PC-3 (cell line): ENCODE data around the gene TMEM169. TPM values are rescaled to one million over a fixed set of nuclear protein-coding genes. Genes with fewer than 3 reads are reported as not detected.
A peak's percentile ranks its signal among the peaks of the same experiment; 100 is the strongest.

Experiments
- ATAC-seq: fragments of 200-7000 bp; cut with Tn5 transposase; 2 replicates; pipeline ENCODE4 v1.9.1; 2020; ENCODE audit warnings: mild to moderate bottlenecking, moderate library complexity
- BruUV-seq: library from RNA; stranded (reverse); fragments of 400-500 nt; replicated peaks from 2 replicates; lab custom pipeline; 2021; lab: Mats Ljungman, UMichigan
- CTCF ChIA-PET: fragments of 300-600 bp; sonication (Branson Sonifier 250); formaldehyde crosslinking; loops from one replicate; lab custom pipeline; 2022; ENCODE audit warnings: antibody characterized with exemption; lab: Charles Lee
- POLR2A ChIA-PET: fragments of 300-600 bp; sonication (Branson Sonifier 250); formaldehyde crosslinking; loops from one replicate; lab custom pipeline; 2022; ENCODE audit warnings: antibody characterized with exemption; ENCODE audit not compliant: unreplicated experiment; lab: Charles Lee
- DNase-seq: peaks from one replicate; pipeline ENCODE4 v3.0.0-alpha.2; 2015
- H2AFZ ChIP-seq: fragments of 300-600 bp; sonication (generic); 2 replicates; pipeline ENCODE4 v1.6.0; 2016; ENCODE audit warnings: antibody characterized with exemption, low read length
- H3F3A ChIP-seq: fragments of 300-600 bp; sonication (generic); one replicate; pipeline ENCODE4 v1.6.0; 2017; ENCODE audit warnings: antibody characterized with exemption, low read length, control low read depth, mild to moderate bottlenecking; ENCODE audit not compliant: unreplicated experiment
- H3K27ac ChIP-seq: fragments of 300-600 bp; sonication (generic); 2 replicates; pipeline ENCODE4 v1.5.1; 2016; ENCODE audit warnings: mild to moderate bottlenecking, low read length
- H3K27me3 ChIP-seq: fragments of 300-600 bp; sonication (generic); 2 replicates; pipeline ENCODE4 v1.6.1; 2016; ENCODE audit warnings: low read length, mixed read lengths
- H3K36me3 ChIP-seq: fragments of 300-600 bp; sonication (generic); 2 replicates; pipeline ENCODE4 v1.6.1; 2016; ENCODE audit warnings: low read depth, mixed run types, low read length, mixed read lengths
- H3K4me1 ChIP-seq: fragments of 300-600 bp; sonication (generic); 2 replicates; pipeline ENCODE4 v1.5.1; 2016; ENCODE audit warnings: low read length; ENCODE audit not compliant: insufficient read depth
- H3K4me2 ChIP-seq: fragments of 300-600 bp; sonication (generic); 2 replicates; pipeline ENCODE4 v1.6.0; 2016; ENCODE audit warnings: low read length
- H3K4me3 ChIP-seq: fragments of 300-600 bp; sonication (generic); 2 replicates; pipeline ENCODE4 v1.5.1; 2016; ENCODE audit warnings: mild to moderate bottlenecking, low read length, mixed read lengths
- H3K79me2 ChIP-seq: fragments of 300-600 bp; sonication (generic); 2 replicates; pipeline ENCODE4 v1.6.1; 2017; ENCODE audit warnings: low read length, mixed read lengths
- H3K9ac ChIP-seq: fragments of 300-600 bp; sonication (generic); 2 replicates; pipeline ENCODE4 v1.6.0; 2016; ENCODE audit warnings: mild to moderate bottlenecking, low read length
- H3K9me2 ChIP-seq: fragments of 300-600 bp; sonication (generic); replicated peaks from 2 replicates; pipeline ENCODE4 v1.6.1; 2016; ENCODE audit warnings: mixed run types, low read length, mixed read lengths
- H3K9me3 ChIP-seq: fragments of 300-600 bp; sonication (generic); 2 replicates; pipeline ENCODE4 v1.6.1; 2016; ENCODE audit warnings: low read length, mixed read lengths
- H4K20me1 ChIP-seq: fragments of 300-600 bp; sonication (generic); 2 replicates; pipeline ENCODE4 v1.6.1; 2016; ENCODE audit warnings: low read length, mixed read lengths
- EZH2 ChIP-seq: fragments of 300-600 bp; sonication (generic); IDR thresholded peaks from one replicate; pipeline ENCODE4 v1.6.1; 2017; ENCODE audit warnings: antibody characterized with exemption, mild to moderate bottlenecking, low read length; ENCODE audit not compliant: unreplicated experiment
- EZH2phosphoT487 ChIP-seq: fragments of 300-600 bp; sonication (generic); IDR thresholded peaks from 2 replicates; pipeline ENCODE4 v1.6.1; 2018; ENCODE audit warnings: mild to moderate bottlenecking, antibody characterized with exemption, low read length, borderline replicate concordance
- intact Hi-C: fragments of 100-400 bp; cut with micrococcal nuclease; formaldehyde crosslinking; loops from 2 replicates; pipeline ENCODE4 v1.9.0; 2023
- total RNA-seq: library from RNA; depleted of rRNA; stranded (reverse); fragments of >200 nt; gene quantifications from 2 replicates; pipeline ENCODE4 v1.2.3, GENCODE V29; 2014
- TF ChIP-seq, protein P1 (sequence below): fragments of 300-600 bp; sonication (generic); conservative IDR thresholded peaks from 2 replicates; pipeline ENCODE4 v1.5.1; 2017; ENCODE audit warnings: antibody characterized with exemption, low read depth, mild to moderate bottlenecking, low read length

TMEM169 gene
- total RNA-seq, 1 experiment from 2014 or later: not detected

DNA sequence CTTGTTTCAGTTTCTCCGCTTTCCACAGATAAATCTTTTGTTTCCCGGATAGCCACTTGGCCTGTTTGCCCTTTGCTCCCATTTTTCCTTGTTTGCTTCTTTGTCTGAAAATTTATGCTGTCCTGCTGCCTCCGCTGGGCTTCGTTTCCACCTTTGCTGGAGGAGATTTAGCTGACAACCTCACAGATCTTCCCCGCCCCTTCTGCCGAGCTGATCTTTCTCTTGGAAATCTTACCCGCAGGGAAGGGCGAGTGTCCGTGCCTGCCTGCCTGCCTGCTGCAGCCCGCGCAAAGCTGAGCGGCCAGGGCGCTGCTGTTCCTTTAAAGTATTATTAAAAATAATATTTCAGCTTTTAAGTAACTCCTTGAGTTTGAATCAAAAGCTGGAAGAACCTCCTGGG, 26.0 kb downstream of the TMEM169 start:
- no peaks in the 10 kb centered on the region for H3K9me2 ChIP-seq
- no peak overlapping the region for H3K4me2 ChIP-seq
- DNase-seq (no peak), ATAC-seq (no peak)
- no peaks in the 10 kb centered on the region for H3K27me3 ChIP-seq
- 0 out of 2 replicates have a peak, but pooled peaks cover 18% of the 10 kb centered on the region for H4K20me1 ChIP-seq
- no peak for TF ChIP-seq EZH2
- TF ChIP-seq EZH2phosphoT487: no peak
- TF ChIP-seq, protein P1, sequence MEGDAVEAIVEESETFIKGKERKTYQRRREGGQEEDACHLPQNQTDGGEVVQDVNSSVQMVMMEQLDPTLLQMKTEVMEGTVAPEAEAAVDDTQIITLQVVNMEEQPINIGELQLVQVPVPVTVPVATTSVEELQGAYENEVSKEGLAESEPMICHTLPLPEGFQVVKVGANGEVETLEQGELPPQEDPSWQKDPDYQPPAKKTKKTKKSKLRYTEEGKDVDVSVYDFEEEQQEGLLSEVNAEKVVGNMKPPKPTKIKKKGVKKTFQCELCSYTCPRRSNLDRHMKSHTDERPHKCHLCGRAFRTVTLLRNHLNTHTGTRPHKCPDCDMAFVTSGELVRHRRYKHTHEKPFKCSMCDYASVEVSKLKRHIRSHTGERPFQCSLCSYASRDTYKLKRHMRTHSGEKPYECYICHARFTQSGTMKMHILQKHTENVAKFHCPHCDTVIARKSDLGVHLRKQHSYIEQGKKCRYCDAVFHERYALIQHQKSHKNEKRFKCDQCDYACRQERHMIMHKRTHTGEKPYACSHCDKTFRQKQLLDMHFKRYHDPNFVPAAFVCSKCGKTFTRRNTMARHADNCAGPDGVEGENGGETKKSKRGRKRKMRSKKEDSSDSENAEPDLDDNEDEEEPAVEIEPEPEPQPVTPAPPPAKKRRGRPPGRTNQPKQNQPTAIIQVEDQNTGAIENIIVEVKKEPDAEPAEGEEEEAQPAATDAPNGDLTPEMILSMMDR: no peak
- H3K4me3 ChIP-seq: no peak overlapping the region
- H3K9me3 ChIP-seq: no peaks in the 10 kb centered on the region
- intact Hi-C loops: no loop called here
- peaks cover 36% of the 10 kb centered on the region for H3K79me2 ChIP-seq
- H2AFZ ChIP-seq: no peak overlapping the region
- ChIA-PET CTCF (no interaction called here), POLR2A (no interaction called here)
- peaks cover 29% of the 10 kb centered on the region for H3K4me1 ChIP-seq
- H3K27ac ChIP-seq: no peak overlapping the region
- no TSS peak for BruUV-seq
- H3K36me3 ChIP-seq: peaks cover 25% of the 10 kb centered on the region
- no peak overlapping the region for H3K9ac ChIP-seq
- no peaks in the 10 kb centered on the region for H3F3A ChIP-seq

DNA sequence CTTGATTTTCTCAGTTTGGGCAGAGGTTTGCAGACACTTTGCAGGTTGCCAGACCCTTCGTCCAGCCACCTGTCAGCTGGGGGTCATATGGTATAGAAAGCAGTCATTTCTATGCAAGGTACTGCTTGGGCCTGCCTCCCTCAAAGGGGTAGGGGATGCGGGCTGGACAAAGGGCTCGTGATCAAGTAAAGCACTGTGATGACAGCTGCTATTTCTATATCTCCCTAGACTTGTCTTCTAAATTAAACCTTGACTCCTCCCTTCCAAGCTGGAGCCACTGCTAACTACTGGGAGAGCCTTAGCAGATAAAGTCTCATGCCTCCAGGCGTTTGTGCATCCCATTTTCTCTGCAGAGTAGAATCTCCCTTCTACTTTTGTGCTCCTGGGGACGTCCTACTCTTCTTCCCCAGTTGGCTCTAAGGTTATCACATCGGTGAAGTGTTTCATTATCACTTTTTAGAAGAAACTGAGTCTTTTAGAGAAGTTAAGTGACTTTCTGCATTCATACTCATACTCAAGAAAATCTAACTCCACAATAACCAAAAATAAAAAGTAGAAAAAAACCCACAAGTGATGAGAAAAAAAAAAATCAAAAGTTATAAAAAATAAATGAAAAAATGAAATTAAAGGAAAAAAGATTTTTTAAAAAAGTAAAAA, 26.7 kb downstream of the TMEM169 start:
- no peaks in the 10 kb centered on the region for H3K9me2 ChIP-seq
- intact Hi-C loops: no loop called here
- ATAC-seq (no peak), DNase-seq (no peak)
- no peaks in the 10 kb centered on the region for H3K27me3 ChIP-seq
- H3F3A ChIP-seq: no peaks in the 10 kb centered on the region
- H3K79me2 ChIP-seq: peaks cover 42% of the 10 kb centered on the region
- POLR2A ChIA-PET: interaction anchor here (0.6 kb wide), 1 partner anchor 209 kb away, joined by 3 read pairs; no protein-coding TSS in a partner anchor
- peaks cover 32% of the 10 kb centered on the region for H3K36me3 ChIP-seq
- CTCF ChIA-PET: no interaction called here
- 0 out of 2 replicates have a peak, but pooled peaks cover 18% of the 10 kb centered on the region for H4K20me1 ChIP-seq
- BruUV-seq: TSS peak; percentile 99
- peak overlapping the region; percentile 77 for H3K4me2 ChIP-seq
- H3K4me3 ChIP-seq: peak overlapping the region; percentile 33
- no peaks in the 10 kb centered on the region for H3K9me3 ChIP-seq
- no peak for TF ChIP-seq EZH2
- TF ChIP-seq EZH2phosphoT487: no peak
- TF ChIP-seq, protein P1: no peak
- peak overlapping the region; percentile 4; the same call in 1 of the 2 replicates for H3K27ac ChIP-seq
- H3K9ac ChIP-seq: peak overlapping the region; percentile 98
- peak overlapping the region; percentile 49; the same call in 1 of the 2 replicates for H2AFZ ChIP-seq
- H3K4me1 ChIP-seq: peaks cover 29% of the 10 kb centered on the region
